HepG2 (cell line): Measurements from ENCODE around the gene CCR3. TPM values are rescaled to one million over a fixed set of nuclear protein-coding genes. Genes with fewer than 3 reads are reported as not detected.

Experiments used
- GABPA ChIP-seq, 2 experiments: IDR thresholded peaks; 2 replicates each; pipeline ENCODE4 v1.6.1; 2011 to 2016; ENCODE audit warnings: low read depth in 2 of 2, low read length in 1 of 2, missing biosample characterization in 1 of 2, missing genetic modification characterization in 1 of 2
- HDAC1 ChIP-seq: sonication (generic); formaldehyde crosslinking; IDR thresholded peaks from 2 replicates; pipeline ENCODE4 v1.5.1; 2020; ENCODE audit warnings: mild to moderate bottlenecking, missing genetic modification reagents
- NFAT5 ChIP-seq: sonication (generic); formaldehyde crosslinking; IDR thresholded peaks from 2 replicates; pipeline ENCODE4 v1.4.0; 2020; ENCODE audit warnings: missing genetic modification reagents
- USF2 ChIP-seq, 2 experiments: sonication (generic) in 1 of 2; formaldehyde crosslinking in 1 of 2; IDR thresholded peaks; 2 replicates each; pipeline versions ENCODE4 v1.5.1 to v1.6.1; 2011 to 2020; ENCODE audit warnings: borderline replicate concordance in 1 of 2, low read depth in 1 of 2, low read length in 1 of 2, mild to moderate bottlenecking in 1 of 2, missing genetic modification reagents in 1 of 2, moderate library complexity in 1 of 2
- ZIK1 ChIP-seq: sonication (generic); formaldehyde crosslinking; IDR thresholded peaks from 2 replicates; pipeline ENCODE4 v1.5.0; 2020; ENCODE audit warnings: mild to moderate bottlenecking, low read depth, missing genetic modification reagents, borderline replicate concordance
- ZNF263 ChIP-seq: sonication (generic); formaldehyde crosslinking; IDR thresholded peaks from 2 replicates; pipeline ENCODE4 v1.4.0; 2020; ENCODE audit warnings: missing genetic modification reagents
- ZNF550 ChIP-seq: sonication (generic); formaldehyde crosslinking; IDR thresholded peaks from 2 replicates; pipeline ENCODE4 v1.4.0; 2020; ENCODE audit warnings: mild to moderate bottlenecking, missing genetic modification reagents, borderline replicate concordance
- ZNF670 ChIP-seq: sonication (generic); formaldehyde crosslinking; IDR thresholded peaks from 2 replicates; pipeline ENCODE4 v1.8.0; 2022; ENCODE audit warnings: mild to moderate bottlenecking, missing genetic modification reagents, borderline replicate concordance
- ZNF790 ChIP-seq: sonication (generic); formaldehyde crosslinking; IDR thresholded peaks from 2 replicates; pipeline ENCODE4 v1.8.0; 2022; ENCODE audit warnings: missing genetic modification reagents, mild to moderate bottlenecking, borderline replicate concordance
- polyA plus RNA-seq, 8 experiments: library from polyadenylated mRNA; depleted of rRNA in 3 of 8; stranded (reverse) in 7 of 8; unstranded in 1 of 8; fragments of >200 nt; fragmentation: Illumina TruSeq in 4 of 8; extraction: Trizol in 4 of 8; gene quantifications; 2 replicates each; pipeline versions ENCODE4 v1.2.1 to v1.2.3, GENCODE V29; 2011 to 2016; ENCODE audit warnings: low read depth in 4 of 8, missing spikeins in 1 of 8, mixed read lengths in 1 of 8; ENCODE audit not compliant: insufficient read depth in 1 of 8
- total RNA-seq, 5 experiments: library from RNA; depleted of rRNA; stranded (reverse); fragments of >200 nt; fragmentation: Illumina TruSeq; extraction: Trizol; gene quantifications; 2 replicates each; pipeline ENCODE4 v1.2.3, GENCODE V29; 2016; ENCODE audit warnings: low read depth in 1 of 5

CCR3 gene
- total and polyA plus RNA-seq, 2 of the 13 experiments (the other 11 are each of a cell fraction or from before 2014, with no cell fraction given): not detected

GRCh38 chr3:46303240-46303639, 61.0 kb downstream of the CCR3 start (continued):
- no peak for TF ChIP-seq USF2 (IDR thresholded peaks at IDR 0.05; ENCODE audit: low read depth, low read length)
- TF ChIP-seq USF2 (CRISPR knock-in tag; IDR thresholded peaks at IDR 0.05; ENCODE audit: borderline replicate concordance): no peak
- no peak for TF ChIP-seq GABPA (IDR thresholded peaks at IDR 0.05; ENCODE audit: low read depth, low read length)
- no peak for TF ChIP-seq GABPA (CRISPR knock-in tag; IDR thresholded peaks at IDR 0.05; ENCODE audit: low read depth)
- TF ChIP-seq HDAC1: no peak
- no peak for TF ChIP-seq ZNF790 (CRISPR knock-in tag)
- no peak for TF ChIP-seq ZIK1 (CRISPR knock-in tag)
- no peak for TF ChIP-seq ZNF670
- TF ChIP-seq NFAT5 (CRISPR knock-in tag): no peak
- TF ChIP-seq ZNF550 (CRISPR knock-in tag): no peak
- TF ChIP-seq ZNF263: no peak
